ENCODE data around the gene TBC1D22A.

DNA sequence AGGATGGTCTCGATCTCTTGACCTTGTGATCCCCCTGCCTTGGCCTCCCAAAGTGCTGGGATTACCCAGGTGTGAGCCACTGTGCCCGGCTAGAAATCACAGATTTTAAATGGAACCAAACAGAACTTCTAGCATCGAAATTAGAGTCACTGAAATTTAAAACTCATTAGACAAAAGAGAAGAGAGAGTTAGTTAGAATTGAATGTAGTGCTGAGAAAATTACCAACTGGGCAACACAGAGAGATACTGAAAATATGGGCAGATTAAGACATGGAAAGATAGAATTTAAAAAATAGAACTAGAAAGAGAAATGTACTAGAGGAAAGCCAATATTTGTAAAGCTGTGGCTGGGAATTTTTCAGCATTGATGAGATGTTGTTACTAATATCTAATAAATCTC lies 217.9 kb downstream of the TBC1D22A start:
- no peak for TF ChIP-seq EP300 (IDR thresholded peaks at IDR 0.05)
- no peak for TF ChIP-seq POLR2AphosphoS5 (IDR thresholded peaks at IDR 0.05)
- TF ChIP-seq POLR2A (IDR thresholded peaks at IDR 0.05): no peak
- TF ChIP-seq, protein P1, sequence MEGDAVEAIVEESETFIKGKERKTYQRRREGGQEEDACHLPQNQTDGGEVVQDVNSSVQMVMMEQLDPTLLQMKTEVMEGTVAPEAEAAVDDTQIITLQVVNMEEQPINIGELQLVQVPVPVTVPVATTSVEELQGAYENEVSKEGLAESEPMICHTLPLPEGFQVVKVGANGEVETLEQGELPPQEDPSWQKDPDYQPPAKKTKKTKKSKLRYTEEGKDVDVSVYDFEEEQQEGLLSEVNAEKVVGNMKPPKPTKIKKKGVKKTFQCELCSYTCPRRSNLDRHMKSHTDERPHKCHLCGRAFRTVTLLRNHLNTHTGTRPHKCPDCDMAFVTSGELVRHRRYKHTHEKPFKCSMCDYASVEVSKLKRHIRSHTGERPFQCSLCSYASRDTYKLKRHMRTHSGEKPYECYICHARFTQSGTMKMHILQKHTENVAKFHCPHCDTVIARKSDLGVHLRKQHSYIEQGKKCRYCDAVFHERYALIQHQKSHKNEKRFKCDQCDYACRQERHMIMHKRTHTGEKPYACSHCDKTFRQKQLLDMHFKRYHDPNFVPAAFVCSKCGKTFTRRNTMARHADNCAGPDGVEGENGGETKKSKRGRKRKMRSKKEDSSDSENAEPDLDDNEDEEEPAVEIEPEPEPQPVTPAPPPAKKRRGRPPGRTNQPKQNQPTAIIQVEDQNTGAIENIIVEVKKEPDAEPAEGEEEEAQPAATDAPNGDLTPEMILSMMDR (IDR thresholded peaks at IDR 0.05): no peak
